HG03342 (cell line): Measurements from ENCODE around the gene SLC35F1.
"Not testable (repeated sequence)": the region's sequence is repeated elsewhere in the genome, so short reads cannot be mapped to it uniquely, and the experiment has no call there.

Experiments used
- ATAC-seq: cut with Tn5 transposase; IDR thresholded peaks from one replicate; pipeline ENCODE4 v1.9.1; 2021; ENCODE audit warnings: mild to moderate bottlenecking, moderate library complexity; ENCODE audit not compliant: unreplicated experiment

SLC35F1 gene

GRCh38 chr6:117924690-117925089 lies 17.6 kb downstream of the SLC35F1 start:
- ATAC-seq, result no peak

- no peak for ATAC-seq
Observed at GRCh38 chr6:117927866-117928265, 20.8 kb downstream of the SLC35F1 start.

DNA sequence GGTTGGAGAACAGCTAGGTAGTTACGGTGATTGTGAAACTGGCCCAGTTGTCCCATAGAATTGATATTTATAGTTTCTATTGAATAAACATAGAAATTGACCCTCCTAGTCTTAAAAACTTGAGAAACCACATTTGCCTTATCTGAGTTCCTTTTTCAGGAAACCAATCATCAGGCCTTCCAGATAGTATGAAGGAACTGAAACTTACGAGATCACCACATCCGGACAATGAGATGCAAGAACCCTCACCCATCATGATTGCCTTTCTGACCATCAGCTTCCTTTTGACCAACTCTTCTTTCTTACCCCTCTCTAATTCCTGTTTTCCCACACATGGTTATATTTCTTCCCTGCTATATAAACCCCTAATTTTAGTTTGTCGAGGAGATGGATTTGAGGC lies 21.8 kb downstream of the SLC35F1 start:
- no peak for ATAC-seq

GRCh38 chr6:117929501-117929900 lies 22.4 kb downstream of the SLC35F1 start:
- no peak for ATAC-seq

- no peak for ATAC-seq
Observed at GRCh38 chr6:117930645-117931044, 23.6 kb downstream of the SLC35F1 start.

DNA sequence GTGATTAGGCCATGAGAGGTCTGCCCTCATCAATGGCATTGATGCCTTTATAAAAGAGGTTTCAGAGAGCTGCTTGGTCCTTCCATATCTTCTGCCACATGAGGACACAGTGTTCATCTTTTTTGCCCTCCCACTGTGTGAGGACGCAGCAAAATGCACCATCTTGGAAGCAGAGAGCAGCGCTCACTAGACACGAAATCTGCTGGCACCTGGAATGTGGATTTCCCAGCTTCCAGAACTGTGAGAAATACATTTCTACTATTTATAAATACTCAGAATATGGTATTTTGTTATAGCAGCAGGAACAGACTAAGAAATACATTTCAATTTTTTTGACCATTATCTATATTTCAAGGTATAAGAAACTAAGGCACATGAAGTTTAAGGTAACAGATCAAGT lies 24.9 kb downstream of the SLC35F1 start:
- no peak for ATAC-seq

GRCh38 chr6:117932676-117933075 lies 25.6 kb downstream of the SLC35F1 start:
- no peak for ATAC-seq

DNA sequence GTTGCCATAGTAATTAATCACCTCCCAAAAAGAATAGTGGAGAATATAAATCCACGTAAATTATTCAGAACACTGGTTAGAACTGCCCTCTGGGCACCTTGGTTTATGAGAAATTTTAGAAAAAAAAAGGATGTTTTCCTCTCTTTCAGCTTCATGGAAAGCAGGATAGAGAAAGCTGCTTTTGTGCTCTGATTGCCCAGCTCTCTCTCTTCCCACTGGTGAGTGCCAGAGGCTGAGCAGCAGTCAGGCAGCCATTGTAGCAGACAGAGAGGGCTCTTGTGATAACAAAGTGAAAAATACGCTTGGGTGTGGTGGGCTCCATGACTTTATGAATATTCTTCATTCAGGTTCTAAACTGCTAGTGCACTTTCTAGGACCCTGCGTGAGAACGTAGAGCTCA lies 26.4 kb downstream of the SLC35F1 start:
- no peak for ATAC-seq

DNA sequence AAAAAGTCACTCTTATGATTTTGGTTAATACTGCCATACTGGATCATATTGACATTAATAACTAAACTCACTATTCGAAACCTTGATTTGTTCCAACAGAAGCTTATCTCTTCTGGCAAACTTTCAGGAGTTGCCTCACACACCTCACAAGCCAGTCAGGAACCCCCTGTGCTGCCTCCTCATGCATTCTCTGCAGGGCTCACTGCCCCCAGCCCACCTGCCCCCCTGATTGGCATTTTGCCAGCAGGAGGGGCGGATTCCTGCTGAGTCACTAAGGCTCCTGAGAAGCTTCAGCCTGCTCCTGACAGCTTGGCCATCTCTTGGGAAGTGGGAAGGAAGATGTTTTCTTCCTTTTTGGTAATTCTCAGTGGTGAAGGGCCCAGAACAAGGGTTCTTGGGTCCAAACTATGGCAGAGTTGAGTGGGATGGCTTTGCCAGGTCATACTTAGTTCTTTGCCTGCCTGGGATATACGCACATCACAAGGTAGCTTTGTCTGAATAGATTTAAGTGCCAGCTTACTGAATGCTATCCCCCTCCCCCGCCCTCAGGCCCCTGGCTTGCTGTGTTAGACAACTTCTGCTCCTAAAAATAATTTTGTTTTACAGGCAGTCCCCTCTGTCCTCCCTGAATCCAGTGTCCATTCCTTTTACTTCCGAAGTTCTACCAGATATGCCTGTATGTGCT lies 31.4 kb downstream of the SLC35F1 start:
- no peak for ATAC-seq

- no peak for ATAC-seq
Observed at GRCh38 chr6:117947234-117947633, 40.2 kb downstream of the SLC35F1 start.

GRCh38 chr6:117951783-117952182 lies 44.7 kb downstream of the SLC35F1 start:
- ATAC-seq, result no peak

DNA sequence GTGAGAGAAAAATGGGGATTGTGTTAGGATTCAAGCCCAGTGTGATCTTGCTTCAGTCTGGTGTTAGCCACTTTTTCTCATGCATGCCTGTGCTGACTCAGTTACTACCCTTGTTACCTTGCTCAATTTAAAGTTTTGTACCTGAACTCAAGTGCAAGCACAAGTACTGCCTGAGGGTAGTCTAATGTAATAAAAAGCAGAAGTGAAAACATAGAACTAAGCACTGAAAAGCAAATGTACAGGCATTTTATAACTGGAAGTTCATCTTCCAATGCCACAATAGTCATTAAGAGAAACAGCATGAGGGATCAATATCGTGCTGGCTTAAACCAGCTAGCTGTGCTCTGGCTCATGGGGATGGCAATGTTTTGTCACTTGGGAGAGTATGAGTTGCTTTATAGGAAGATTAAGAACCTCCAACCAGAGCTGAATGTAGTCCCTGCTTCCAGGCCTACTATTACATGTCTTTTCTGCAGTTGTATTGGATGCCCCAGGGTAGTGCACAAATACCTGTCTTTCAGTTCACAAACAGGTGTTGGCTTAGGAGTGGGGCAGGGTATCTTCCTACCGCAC lies 48.7 kb downstream of the SLC35F1 start:
- ATAC-seq, result peak; percentile 69

DNA sequence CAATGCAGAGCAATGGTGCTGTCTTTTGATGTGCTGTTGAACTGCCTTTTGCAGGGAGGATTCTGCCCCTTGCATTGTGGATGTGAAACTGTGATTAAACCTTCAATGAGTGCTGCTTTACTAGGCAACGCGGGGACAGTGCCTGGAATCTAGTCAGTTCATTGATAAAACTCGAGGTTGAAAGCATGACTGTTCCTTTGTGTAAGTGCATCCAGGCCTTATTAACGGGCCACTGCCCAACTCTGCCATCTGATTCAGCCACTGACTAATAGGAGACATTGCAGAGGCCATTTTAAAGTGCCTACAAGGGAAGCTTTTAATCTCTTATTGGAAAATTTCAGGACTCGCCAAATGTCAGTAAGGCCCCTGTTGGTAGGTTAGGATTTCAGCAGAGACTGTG lies 49.3 kb downstream of the SLC35F1 start:
- peak; percentile 7 for ATAC-seq

- ATAC-seq, result no peak
Observed at GRCh38 chr6:117958536-117958935, 51.5 kb downstream of the SLC35F1 start.

DNA sequence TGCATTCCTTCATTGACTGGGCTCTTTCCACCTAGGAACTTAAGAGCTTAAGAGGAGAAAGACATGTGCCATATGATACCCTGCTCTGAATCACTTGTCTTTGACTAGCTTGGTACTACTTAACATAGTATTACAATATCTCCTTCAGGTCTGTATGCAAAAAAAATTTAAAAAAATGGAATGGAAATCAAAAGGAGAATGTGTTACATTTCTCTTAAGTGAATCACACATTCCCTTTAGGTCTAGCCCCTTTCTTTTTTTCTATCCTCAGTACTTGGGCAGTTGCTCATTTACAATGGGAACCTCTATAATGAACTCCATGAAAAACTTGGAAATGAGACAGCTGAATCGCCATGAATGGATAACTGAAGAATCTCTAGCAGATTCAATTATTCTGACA lies 53.8 kb downstream of the SLC35F1 start:
- ATAC-seq, result no peak

- ATAC-seq, result no peak
Observed at GRCh38 chr6:117961301-117961700, 54.2 kb downstream of the SLC35F1 start.

GRCh38 chr6:117965763-117966162 lies 58.7 kb downstream of the SLC35F1 start:
- ATAC-seq, result not testable (repeated sequence)

DNA sequence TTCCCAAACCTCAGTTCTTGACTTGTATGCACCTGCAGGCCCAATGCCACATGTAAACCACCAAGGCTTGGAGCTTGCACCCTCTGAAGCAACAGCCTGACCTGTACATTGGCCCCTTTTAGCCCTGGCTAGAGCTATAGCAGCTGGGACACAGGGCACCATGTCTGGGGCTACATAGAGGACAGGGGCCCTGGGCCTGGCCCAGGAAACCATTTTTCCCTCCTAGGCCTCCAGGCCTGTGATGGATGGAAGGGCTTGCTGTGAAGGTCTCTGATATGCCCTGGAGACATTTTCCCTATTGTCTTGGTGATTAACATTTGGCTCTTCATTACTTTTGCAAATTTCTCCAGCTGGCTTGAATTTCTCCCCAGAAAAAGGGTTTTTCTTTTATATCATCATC lies 64.6 kb downstream of the SLC35F1 start:
- no peak for ATAC-seq

GRCh38 chr6:117974914-117975627 lies 68.0 kb downstream of the SLC35F1 start:
- ATAC-seq, result no peak

DNA sequence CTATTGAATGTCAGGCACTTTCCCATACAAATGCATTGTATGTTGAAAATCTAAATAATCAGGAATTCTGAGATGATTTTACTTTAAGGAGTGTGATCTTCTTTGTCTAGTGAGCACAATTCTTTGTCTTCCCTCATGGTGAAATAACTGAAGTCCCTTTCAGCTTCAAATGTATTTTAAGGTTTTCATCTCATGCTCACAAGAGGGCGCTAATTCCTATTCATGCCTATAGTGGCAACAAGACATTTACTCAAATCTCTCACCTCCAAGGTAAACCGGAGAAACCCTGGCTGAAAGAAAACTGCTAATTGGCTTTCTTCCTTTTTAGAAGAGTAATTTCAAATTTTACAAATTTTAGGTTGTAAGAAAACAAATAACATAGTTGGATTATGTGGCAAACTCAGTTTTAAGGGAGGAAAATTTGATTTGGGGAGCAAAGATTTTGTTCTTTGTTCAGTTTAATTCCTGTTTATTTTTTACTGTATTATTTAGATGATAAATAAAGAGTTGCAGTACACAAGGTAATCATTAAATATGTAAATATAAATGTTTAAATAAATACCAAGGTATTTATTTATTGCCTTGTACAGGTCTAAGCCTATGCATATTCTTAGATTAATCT lies 69.1 kb downstream of the SLC35F1 start:
- peak; percentile 53 for ATAC-seq

DNA sequence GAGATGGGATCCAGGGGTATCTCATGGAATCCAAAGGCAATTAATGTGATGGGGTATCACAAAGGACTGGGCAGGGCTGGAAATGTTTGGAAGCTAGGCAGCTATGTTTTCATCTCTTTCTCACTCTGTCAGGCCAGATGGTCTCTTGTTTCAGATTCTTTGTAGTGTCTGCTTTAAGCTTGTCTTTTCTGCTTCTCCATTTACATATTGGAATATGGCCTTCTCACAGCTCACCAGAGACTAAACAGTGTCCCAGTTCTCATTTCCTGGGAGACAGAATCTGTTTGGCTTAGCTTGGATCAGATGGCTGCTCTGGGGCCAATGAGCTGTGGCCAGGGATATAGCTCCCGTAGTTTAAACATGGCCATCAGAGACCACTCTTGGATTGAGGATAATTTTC lies 78.9 kb downstream of the SLC35F1 start:
- no peak for ATAC-seq

- ATAC-seq, result no peak
Observed at GRCh38 chr6:117986396-117986795, 79.3 kb downstream of the SLC35F1 start.
